ENCODE measurements around the gene FBXO45. TPM values are rescaled to one million over a fixed set of nuclear protein-coding genes. Genes with fewer than 3 reads are reported as not detected.
A peak's percentile ranks its signal among the peaks of the same experiment; 100 is the strongest.
"Not testable (repeated sequence)": the region's sequence is repeated elsewhere in the genome, so short reads cannot be mapped to it uniquely, and the experiment has no call there.

Gene FBXO45
- total RNA-seq, 1 experiment from 2014 or later = 26.6 TPM

DNA sequence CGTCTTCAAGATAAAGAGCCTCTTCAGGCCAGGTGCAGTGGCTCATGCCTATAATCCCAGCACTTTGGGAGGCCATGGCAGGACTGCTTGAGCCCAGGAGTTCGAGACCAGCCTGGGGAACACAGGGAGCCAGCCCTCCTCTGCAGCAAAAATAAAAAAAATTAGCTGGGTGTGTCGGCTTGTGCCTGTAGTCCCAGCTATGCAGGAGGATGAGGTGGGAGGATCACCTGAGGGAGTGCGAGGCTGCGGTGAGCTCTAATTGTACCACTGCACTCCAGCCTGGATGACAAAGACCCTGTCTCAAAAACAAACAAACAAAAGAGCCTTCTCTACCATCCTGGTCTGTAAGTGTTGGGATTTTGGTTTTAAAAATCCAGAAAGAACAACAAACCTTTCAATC, 11.2 kb upstream of the FBXO45 start:
- DNase-seq (ENCODE audit: low read depth) = no peak

DNA sequence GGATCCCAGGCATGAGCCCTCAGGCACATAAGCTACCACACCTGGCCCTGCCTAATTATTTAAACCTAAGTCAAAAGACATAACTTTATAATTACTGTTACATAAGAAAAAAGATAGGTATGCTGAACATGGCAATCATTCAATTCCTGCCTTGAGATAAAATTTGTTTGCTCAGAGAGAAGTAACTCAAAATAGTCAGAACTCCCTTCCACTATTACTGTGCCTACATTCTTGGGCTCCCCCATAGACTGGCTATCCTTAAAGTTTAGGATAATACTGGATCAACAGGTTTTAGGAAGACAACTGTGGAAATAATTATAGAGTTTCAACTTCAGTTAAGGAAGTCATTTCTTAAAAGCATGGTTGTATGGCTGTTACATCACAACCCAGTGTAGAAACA, 10.0 kb upstream of the FBXO45 start:
- DNase-seq (ENCODE audit: low read depth) = no peak

DNA sequence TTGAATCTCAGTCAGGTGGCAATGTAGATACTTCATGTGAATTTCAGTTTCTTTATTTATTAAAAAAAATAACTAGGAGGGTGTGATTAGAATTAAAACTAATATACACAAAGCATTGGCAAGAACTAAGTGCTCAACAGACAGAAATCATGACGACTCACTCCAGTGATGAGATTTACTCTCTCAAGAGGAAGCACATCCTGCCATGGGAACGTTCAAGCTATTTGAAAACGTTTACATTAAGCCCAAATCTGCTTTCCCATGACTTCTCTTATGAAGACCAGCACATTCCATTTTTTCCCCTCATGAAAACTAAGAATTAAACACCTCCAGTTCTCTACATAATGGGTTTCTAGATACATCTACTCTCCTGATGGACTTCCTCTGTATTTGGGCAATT, 8.6 kb upstream of the FBXO45 start:
- DNase-seq (ENCODE audit: low read depth) = peak; percentile 30

DNA sequence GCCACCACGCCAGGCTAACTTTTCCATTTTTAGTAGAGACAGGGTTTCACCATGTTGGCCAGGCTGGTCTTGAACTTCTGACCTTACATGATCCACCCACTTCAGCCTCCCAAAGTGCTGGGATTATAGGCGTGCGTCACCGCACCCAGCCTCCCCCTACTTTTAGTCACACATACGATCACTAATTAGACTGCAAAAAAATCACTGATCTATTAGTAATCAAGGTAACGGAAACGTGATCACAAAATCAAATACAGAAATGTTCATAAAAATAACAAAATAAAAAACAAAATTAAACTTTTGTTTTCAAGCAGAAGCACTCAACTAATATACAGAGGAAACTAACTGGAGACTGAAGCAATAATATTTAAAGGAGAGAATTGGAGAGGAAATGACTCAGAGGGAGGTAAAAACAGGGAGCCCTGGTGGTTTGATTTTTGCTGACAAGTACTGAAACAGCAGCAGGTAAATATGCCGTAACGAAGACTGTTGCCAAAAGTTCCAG, 4.7 kb upstream of the FBXO45 start:
- DNase-seq (ENCODE audit: low read depth) = peak; percentile 80

DNA sequence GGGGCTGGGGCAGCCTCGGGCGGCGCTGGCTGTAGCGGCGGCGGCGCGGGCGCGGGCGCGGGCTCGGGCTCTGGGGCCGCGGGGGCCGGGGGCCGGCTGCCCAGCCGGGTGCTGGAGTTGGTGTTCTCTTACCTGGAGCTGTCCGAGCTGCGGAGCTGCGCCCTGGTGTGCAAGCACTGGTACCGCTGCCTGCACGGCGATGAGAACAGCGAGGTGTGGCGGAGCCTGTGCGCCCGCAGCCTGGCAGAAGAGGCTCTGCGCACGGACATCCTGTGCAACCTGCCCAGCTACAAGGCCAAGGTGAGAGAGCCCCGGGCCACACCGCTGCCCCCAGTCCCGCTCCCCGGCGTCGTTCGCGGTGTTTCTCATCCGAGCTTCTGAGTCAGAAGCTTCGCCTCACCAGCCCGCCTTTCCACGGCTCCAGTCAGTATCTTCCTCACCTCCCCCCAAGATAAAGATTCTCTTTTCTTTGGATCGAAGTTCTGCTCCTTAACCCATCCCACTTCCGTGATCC, 600 bp downstream of the FBXO45 start:
- DNase-seq (ENCODE audit: low read depth) = peak; percentile 61

DNA sequence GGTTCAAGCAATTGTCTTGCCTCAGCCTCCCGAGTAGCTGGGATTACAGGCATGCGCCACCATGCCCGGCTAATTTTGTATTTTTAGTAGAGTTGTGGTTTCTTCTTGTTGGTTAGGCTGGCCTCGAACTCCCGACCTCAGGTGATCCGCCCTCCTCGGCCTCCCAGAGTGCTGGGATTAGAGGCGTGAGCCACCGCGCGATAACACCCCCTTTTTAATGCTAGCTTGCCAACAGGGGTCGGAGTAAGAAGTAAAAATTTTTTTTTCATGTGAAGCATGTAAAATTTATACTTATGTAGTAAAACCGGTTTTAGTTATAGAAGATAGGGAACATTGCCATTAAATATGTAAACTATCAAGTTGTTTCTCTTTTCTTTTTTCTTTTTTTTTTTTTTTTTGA, 1.9 kb downstream of the FBXO45 start:
- DNase-seq (ENCODE audit: low read depth) = not testable (repeated sequence)

DNA sequence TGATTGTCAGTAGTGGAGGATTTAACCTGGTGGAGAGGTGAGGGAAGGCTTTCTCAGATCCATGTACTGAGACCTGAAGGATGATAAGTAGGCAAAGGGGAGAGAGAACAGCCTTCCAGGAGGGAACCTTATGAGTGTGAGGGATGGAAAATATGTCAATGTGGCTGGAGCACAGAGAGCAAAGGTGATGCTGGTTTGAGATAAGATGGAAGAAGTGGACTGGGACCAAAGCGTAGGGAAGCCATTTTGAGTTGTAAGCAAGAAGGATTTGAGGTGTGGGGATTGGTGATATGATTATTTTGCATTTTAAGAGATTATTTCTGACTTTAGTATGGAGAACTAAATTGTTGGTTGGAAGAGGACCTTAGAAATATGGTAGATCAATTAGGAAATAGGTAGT, 3.9 kb downstream of the FBXO45 start:
- no peak for DNase-seq (ENCODE audit: low read depth)

DNA sequence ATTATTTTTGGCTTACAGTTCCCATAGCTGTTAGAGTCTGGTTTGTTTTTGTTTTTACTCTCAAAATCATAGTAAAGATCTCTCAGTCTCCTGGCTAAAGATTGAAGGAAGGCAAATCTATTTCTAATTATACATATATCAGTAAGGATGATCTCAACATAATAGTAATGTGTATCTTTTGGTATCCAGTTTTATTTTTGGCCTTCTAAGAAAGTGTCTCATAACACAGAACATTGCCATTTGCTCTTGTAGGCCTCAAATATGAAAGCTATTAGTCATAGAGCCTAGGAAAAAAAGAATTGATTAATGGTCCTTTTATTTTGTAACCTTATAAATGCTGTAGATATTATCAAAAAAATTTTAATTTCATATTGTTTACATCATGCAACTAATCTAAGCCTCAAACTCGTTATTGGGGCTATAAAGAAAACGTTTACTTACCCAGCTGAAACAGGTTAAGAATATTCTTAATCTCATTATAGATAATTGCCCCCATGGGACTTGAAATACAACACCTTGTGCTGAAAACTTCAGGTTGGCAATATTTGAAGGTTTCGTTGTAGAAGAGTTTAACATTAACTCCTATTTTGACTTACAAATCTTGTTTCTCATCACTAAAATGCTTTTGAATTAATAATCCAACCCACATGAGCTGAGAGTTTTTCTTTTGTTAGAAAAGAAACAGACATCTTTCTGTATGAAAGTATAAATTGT, 16.7 kb downstream of the FBXO45 start:
- no peak for DNase-seq (ENCODE audit: low read depth)

DNA sequence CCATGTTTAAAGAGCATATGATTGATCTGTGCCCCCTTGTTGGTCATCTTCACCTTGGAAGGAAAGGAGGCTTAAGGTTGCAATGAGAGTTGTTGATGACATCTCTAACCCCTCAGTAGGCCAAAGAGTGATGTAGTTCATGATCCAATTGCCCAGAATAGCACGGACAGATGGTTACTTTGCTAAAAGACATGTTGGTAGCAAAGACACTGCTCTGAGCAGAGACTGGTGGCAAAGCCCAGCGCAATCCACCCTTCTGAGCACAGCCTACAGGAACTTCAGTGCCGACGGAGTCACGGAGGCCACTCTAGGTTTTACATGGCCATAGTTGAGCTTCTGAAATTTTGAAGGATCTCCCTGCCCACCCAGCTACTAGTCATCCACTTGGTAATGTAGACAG, 21.8 kb downstream of the FBXO45 start:
- DNase-seq (ENCODE audit: low read depth) = no peak

DNA sequence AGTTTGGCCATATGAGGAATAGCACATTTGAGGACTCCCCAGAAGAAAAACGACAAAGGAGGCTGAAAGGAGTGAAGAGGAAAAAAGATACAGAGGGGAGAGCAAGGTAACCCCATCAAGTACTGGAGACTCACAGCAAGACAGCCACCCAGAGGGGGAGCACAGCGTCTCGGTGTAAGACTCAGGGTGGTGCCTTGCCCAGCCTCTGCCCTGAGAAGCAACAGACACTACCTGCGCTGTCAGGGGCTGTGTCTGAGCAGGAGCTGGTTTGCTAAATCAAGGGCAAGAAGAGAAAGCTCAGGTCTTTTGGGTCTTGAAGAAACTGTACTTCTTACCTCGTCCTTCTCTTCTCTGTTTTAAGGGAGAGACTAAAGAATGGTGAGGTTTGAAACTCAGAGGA, 27.9 kb downstream of the FBXO45 start:
- DNase-seq (ENCODE audit: low read depth) = no peak

DNA sequence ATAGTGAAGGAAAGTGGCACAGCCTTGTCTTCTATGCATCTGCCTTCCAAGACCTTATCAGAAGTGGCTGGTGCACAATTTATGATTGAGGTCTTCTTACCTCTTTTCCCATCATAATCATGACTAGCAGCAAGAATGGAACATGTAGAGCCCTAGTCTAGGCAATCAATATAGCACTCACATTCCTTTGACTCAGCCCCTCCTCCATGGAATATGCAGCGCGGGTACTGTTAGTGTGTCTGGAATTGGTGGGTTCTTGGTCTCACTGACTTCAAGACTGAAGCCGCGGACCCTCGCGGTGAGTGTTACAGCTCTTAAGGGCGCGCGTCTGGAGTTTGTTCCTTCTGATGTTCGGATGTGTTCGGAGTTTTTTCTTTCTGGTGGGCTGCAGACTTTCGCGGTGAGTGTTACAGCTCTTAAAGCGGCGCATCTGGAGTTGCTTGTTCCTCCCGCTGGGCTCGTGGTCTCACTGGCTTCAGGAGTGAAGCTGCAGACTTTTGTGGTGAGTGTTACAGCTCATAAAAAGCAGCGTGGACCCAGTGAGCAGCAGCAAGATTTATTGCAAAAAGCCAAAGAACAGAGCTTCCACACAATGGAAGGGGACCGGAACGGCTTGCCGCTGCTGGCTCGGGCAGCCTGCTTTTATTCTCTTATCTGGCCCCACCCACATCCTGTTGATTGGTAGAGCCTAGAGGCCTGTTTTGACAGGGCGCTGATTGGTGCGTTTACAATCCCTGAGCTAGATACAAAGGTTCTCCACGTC, 29.7 kb downstream of the FBXO45 start:
- not testable (repeated sequence) for DNase-seq (ENCODE audit: low read depth)

DNA sequence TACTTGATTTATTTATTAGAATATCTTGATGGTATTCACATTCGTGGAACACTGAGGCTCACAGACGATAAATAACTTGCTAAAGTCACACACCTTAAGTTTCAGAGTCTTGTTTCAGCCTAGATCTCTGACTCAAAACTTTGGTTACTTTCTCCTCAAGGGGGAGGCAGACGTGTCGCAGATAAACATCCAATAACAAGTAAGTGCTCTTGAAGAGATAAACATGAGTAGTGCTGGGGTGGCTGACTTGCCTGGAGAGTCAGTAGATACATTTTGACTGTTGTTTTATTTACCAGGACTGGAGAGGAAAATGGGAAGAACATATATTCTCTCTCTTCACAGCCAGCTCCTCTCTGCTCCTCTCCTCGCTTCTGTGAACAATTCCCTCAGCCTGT, 31.3 kb downstream of the FBXO45 start:
- peak; percentile 15 for DNase-seq (ENCODE audit: low read depth)

DNA sequence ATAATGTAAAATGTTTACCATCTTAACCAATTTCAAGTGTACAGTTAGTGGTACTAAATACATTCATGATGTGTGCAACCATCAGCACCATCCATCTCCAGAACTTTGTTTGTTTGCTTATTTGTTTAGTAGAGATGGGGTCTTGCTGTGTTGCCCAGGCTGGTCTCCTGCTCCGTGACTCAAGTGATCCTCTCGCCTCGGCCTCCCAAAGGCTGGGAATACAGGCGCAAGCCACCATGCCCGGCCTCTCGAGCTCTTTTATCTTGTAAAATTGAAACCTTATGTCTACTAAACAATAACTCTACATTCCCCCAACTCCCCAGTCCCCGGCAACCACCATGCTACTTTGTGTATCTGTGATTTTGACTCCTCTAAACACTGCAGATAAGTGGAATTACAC, 31.9 kb downstream of the FBXO45 start:
- DNase-seq (ENCODE audit: low read depth) = no peak

DNA sequence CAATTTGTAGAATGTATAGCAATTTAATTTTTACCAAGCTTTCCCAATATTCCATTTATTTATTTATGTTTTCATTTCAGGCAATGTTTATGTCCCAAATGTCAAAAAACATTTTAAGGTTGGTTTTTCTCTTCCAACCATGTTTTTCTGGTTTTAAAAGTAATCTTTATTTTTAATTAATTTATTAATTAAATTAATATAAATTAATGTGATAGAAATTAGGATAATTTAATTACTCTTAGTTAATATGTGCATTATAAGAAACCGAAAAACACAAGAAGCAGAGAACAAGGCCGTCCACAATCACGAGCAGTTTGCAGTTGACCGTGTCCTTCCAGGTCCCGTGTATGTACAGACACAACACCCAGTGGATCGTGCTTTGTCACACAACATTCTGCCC, 34.2 kb downstream of the FBXO45 start:
- no peak for DNase-seq (ENCODE audit: low read depth)

DNA sequence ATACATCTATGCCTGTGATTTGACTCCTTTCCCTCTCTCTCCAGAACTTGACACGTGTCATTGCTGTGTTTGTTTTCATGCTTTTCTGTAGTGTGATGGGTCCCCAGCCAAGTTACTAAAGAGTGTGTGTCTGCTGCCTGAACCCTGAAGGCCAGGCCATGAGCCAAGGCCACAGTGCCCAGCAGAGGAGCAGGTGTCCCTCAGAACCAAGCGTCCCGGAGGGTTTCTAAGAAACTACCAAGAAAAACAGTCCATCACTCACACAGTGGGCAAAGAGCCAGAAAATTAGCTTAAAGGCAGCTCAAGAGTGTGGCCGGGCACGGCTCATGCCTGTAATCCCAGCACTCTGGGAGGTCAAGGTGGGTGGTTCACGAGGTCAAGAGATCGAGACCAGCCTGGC, 35.2 kb downstream of the FBXO45 start:
- peak; percentile 29 for DNase-seq (ENCODE audit: low read depth)

DNA sequence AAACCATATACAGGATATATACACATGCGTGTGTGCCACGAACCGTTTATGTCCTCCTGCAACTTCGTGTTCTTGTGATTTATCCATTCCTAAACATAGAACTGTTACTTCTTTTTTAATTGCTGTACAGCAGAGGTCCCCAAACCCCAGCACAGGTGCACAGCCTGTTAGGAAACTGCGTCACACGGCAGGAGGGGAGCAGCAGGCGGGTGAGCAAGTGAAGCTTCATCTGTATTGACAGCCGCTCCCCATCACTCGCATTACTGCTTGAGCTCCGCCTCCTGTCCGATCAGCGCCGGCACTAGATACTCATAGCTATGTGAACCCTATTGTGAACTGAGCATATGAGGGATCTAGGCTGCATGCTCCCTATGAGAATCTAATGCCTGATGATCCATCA, 36.1 kb downstream of the FBXO45 start:
- no peak for DNase-seq (ENCODE audit: low read depth)

DNA sequence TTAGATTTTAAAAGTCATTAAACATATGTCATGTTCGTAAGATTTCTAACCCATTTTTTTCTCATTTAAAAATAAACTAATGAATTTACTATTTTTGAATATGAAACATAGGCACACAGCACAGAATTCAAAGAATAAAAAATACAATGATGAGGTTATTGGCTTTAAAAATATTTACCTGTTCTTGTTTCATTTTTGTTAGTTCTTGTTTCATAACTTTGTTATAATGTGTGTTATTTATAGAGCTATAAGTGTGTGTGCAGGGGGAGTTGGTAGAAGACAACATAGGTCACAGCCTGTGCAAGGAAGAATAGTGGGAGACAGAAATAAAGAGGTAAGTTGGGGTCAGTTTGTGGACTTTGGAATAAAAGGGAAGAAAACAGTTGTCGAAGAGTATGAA, 40.2 kb downstream of the FBXO45 start:
- no peak for DNase-seq (ENCODE audit: low read depth)

DNA sequence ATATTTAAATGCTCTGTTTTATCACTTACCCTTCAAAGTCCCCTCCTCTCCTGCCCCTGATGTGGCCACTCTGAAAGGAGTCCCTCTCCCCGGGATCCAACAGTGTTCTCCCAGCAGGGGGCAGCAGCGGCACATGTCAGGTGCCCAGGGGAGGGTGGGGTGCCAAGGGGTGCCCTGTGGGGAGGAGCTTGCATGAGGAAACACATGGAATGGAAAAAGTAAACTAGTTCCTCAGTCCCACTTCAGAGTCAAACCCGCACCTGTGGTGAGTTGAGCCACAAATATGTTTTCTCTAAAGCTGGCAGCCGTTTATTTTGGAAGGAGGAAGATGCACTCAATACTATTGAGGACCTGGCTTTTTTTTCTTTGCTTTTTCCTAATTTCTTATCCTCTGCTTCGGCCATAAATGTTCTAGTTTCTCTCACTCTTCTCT, 40.9 kb downstream of the FBXO45 start:
- peak; percentile 84 for DNase-seq (ENCODE audit: low read depth)

DNA sequence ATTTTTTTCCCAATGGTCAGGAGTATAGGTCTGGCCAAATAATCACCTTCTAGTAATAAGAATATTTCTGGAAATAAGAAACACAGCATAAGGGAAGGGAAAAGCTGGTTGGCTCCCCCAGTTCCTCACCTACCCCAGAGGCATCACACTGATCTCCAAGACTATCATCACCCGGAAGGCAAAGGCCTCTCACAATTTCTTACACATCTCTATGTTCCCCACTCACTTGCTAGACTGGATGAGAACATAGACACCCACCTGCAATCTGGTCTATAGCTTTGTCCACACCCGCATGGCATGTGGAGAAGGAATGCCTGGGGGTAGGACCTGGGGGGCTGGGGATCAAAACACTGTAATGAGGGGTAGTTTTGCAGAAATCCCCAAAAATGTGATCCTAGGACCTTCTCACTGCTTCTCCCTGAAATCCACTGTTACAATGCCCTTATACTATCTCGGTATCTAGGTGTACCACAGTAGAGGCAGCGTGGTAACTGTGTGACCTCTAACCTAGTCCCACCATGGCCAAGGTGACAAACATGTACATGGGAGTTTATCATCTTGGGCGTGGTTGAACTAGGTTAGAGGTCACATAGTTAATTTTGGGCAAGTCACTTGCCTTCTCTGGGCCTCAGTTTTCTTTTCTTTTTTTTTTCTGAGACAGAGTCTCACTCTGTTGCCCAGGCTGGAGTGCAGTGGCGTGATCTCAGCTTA, 41.5 kb downstream of the FBXO45 start:
- no peak for DNase-seq (ENCODE audit: low read depth)

DNA sequence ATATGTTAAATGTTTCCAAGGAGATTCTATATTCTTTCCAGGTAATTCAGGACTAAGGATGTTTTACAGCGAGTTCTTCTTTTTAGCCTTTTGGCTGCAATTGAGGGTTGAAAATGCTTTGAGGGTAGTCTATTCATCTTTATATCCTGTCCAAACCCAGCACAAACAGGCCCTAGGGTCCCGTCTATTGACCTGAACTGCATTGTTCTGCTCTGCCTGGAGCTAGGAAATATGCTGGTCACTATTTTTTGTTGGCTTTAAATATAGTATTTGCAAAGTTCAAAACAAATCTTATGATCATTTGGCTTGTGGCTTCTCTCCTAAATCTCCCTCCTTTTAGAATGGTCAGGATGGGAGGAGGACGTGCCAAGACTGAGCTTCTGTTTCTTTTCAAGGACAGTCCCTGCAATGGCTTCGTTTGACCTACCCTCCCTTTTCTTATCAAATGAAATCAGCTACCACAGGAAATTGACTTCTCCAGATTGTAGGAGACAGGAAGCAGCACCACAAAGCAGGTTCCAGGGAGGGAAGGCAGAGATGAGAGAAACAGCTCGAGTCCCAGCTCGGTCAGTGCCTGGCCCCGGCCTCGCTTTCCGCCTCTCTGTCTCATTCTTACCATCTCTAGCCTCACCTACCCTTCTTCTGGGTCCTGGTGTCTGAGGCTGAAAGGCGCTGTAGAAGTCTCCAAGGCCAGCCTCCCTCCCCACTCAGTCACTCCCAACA, 43.5 kb downstream of the FBXO45 start:
- DNase-seq (ENCODE audit: low read depth) = peak; percentile 44

DNA sequence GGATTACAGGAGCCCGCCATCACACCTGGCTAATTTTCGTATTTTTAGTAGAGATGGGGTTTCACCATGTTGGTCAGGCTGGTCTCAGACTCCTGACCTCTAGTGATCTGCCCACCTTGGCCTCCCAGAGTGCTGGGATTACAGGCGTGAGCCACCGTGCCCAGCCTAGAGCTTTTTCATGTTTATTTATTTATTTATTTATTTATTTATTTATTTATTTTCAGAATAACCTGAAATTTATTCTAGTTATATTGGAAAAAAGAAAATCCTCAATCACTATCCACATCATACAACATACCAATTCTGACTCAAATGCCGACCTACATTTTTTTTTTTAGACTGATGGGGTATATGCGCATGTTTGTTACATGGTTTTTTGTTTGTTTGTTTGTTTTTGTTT, 46.8 kb downstream of the FBXO45 start:
- DNase-seq (ENCODE audit: low read depth) = not testable (repeated sequence)

DNA sequence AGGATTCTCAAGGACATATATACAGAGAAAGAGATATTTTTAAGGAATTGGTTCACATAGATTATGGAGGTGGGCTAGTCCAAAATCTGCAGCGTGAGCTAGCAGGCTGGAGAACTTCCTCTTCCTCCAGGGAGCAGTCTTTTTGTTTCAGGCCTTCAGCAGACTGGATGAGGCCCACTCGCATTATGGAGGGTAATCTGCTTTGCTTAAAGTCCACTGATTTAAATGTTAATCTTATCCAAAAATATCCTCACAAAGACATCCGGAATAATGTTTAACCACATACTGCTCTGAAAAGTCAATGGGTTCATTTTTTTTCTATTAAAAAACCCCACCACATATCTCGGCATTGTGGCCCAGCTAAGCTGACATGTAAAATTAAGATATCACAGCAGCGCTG, 48.8 kb downstream of the FBXO45 start:
- no peak for DNase-seq (ENCODE audit: low read depth)

All from M059J (cell line).